ENCODE data around the gene NR4A1. TPM values are rescaled to one million over a fixed set of nuclear protein-coding genes. Genes with fewer than 3 reads are reported as not detected.
A peak's percentile ranks its signal among the peaks of the same experiment; 100 is the strongest.

Gene NR4A1
- total and polyA plus RNA-seq, 2 of the 13 experiments (the other 11 are each of a cell fraction or from before 2014, with no cell fraction given), result 5.7 to 15.2 TPM

DNA sequence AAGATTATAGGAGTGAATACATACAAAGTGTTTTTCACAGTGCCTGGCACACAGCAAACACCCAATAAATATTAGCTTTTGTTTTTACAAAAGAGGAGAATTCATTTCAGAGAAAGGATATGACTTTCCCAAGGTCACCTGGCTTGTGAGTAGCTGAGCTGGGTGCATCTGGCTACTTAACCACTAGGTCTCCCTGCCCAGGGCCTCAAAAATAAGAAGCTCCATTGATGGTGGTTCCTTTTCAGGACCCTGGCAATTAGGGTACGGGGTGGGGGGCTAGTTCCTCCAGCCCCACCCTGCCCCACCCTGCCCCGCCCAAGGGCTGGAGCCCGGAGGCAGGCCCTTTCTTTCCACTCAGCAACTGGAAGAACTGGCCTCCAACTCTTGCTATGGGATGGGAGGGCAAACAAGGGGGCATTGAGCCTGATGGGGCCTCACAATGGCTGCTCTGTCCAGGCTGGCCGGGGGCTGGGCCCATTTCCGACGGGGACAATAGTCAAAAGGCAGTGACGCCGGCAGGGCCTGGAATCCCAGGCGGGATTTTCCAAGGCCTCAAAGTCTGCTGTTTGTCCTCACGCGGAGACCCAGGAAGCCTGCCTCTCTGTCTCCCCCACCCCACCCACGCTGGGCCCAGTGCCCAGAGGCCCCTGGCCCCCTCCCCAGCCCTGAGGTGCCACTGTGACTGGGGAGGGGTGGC lies 10.4 kb downstream of the NR4A1 start (continued):
- TF ChIP-seq TFDP2 (CRISPR knock-in tag; IDR thresholded peaks at IDR 0.05), result no peak
- TF ChIP-seq ZFX (CRISPR knock-in tag; IDR thresholded peaks at IDR 0.05; ENCODE audit: low read depth), result peak; percentile 82
- TF ChIP-seq SAP130 (CRISPR knock-in tag; IDR thresholded peaks at IDR 0.05; ENCODE audit: low read depth), result peak; percentile 70
- TF ChIP-seq ZBTB46 (CRISPR knock-in tag; IDR thresholded peaks at IDR 0.05; ENCODE audit: borderline replicate concordance), result 0 out of 2 replicates have a peak, but pooled peaks have one; percentile 24
- peak; percentile 59; the same call in 1 of the 2 replicates for TF ChIP-seq RFXAP (CRISPR knock-in tag; IDR thresholded peaks at IDR 0.05; ENCODE audit: borderline replicate concordance)
- TF ChIP-seq, protein P1, sequence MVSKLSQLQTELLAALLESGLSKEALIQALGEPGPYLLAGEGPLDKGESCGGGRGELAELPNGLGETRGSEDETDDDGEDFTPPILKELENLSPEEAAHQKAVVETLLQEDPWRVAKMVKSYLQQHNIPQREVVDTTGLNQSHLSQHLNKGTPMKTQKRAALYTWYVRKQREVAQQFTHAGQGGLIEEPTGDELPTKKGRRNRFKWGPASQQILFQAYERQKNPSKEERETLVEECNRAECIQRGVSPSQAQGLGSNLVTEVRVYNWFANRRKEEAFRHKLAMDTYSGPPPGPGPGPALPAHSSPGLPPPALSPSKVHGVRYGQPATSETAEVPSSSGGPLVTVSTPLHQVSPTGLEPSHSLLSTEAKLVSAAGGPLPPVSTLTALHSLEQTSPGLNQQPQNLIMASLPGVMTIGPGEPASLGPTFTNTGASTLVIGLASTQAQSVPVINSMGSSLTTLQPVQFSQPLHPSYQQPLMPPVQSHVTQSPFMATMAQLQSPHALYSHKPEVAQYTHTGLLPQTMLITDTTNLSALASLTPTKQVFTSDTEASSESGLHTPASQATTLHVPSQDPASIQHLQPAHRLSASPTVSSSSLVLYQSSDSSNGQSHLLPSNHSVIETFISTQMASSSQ (IDR thresholded peaks at IDR 0.05; ENCODE audit: low read depth), result 0 out of 2 replicates have a peak, but pooled peaks have one; percentile 24
- TF ChIP-seq, protein P1 (CRISPR knock-in tag; IDR thresholded peaks at IDR 0.05; ENCODE audit: borderline replicate concordance), result no peak
- TF ChIP-seq MTF2 (CRISPR knock-in tag; IDR thresholded peaks at IDR 0.05; ENCODE audit: borderline replicate concordance), result no peak
- TF ChIP-seq ISL2 (CRISPR knock-in tag; IDR thresholded peaks at IDR 0.05), result 0 out of 2 replicates have a peak, but pooled peaks have one; percentile 50
- TF ChIP-seq RBFOX2 (IDR thresholded peaks at IDR 0.05; ENCODE audit: low read depth, low read length), result 0 out of 2 replicates have a peak, but pooled peaks have one; percentile 20
- no peak for TF ChIP-seq ZNF367 (CRISPR knock-in tag; IDR thresholded peaks at IDR 0.05; ENCODE audit: borderline replicate concordance)
- TF ChIP-seq GTF3A (CRISPR knock-in tag; conservative IDR thresholded peaks at IDR 0.05), result 0 out of 2 replicates have a peak, but pooled peaks have one; percentile 49
- peak; percentile 70 for TF ChIP-seq ZNF629 (CRISPR knock-in tag; conservative IDR thresholded peaks at IDR 0.05)
- 0 out of 3 replicates have a peak, but pooled peaks have one; percentile 10 for TF ChIP-seq MXI1 (IDR thresholded peaks at IDR 0.05; ENCODE audit: borderline replicate concordance, low read depth, low read length)
- no peak for TF ChIP-seq LCORL (IDR thresholded peaks at IDR 0.05)
- 0 out of 2 replicates have a peak, but pooled peaks have one; percentile 27 for TF ChIP-seq LCORL (CRISPR knock-in tag; IDR thresholded peaks at IDR 0.05)
- 0 out of 2 replicates have a peak, but pooled peaks have one; percentile 23 for TF ChIP-seq ZNF331 (CRISPR knock-in tag; IDR thresholded peaks at IDR 0.05)
- TF ChIP-seq ZNF124 (CRISPR knock-in tag; IDR thresholded peaks at IDR 0.05), result 0 out of 2 replicates have a peak, but pooled peaks have one; percentile 25

Measured in HepG2 (cell line).